Cardiac septum (tissue), 1 donor: ENCODE measurements around the gene SLC35F1. TPM values are rescaled to one million over a fixed set of nuclear protein-coding genes. Genes with fewer than 3 reads are reported as not detected.

Source experiments
- DNase-seq: peaks from one replicate; pipeline ENCODE4 v3.0.0-alpha.2; 2020; ENCODE audit warnings: low spot score
- intact Hi-C: fragments of 100-400 bp; cut with DNase I; formaldehyde crosslinking; loops from one replicate; pipeline ENCODE4 v1.14.0; 2022
- total RNA-seq: library from RNA; stranded (reverse); fragmentation: NEBNext Ultra II Directional; extraction: Animal tissue kit (Norgen Biotek cat#: 25700); gene quantifications from one replicate; pipeline ENCODE4 v1.2.1, GENCODE V29; 2021
- donor health status: DM: no; HTN: no; CAD: no.

The SLC35F1 gene
- total RNA-seq, 1 donor from 2014 or later = 7.7 TPM

GRCh38 chr6:118319894-118320649 is 413.0 kb downstream of the SLC35F1 start:
- intact Hi-C loops = loop anchor here (5.0 kb wide), 1 partner anchor 52 kb away; no protein-coding TSS in a partner anchor
- DNase-seq = no peak

DNA sequence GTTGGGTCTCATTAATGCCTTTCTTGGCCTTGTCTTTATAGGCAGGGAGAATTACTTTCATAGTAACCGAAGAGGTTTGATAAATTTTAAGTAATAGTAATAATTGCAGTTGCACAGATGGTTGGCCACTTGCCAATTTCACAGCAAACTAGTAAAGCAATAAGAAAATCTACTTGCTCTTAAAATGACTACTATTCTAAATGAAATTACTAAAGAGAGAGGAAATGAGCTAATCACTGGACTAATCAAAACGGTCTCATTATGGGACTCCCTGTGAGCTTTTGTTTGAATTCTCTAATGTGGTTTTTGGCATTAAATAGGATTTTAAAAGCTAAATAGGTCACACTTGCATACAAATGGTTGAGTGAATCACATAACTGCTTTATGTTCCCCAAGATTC is 413.6 kb downstream of the SLC35F1 start:
- DNase-seq = no peak
- intact Hi-C loops = no loop called here

GRCh38 chr6:118324116-118324515 is 417.1 kb downstream of the SLC35F1 start:
- intact Hi-C loops = no loop called here
- DNase-seq = no peak

DNA sequence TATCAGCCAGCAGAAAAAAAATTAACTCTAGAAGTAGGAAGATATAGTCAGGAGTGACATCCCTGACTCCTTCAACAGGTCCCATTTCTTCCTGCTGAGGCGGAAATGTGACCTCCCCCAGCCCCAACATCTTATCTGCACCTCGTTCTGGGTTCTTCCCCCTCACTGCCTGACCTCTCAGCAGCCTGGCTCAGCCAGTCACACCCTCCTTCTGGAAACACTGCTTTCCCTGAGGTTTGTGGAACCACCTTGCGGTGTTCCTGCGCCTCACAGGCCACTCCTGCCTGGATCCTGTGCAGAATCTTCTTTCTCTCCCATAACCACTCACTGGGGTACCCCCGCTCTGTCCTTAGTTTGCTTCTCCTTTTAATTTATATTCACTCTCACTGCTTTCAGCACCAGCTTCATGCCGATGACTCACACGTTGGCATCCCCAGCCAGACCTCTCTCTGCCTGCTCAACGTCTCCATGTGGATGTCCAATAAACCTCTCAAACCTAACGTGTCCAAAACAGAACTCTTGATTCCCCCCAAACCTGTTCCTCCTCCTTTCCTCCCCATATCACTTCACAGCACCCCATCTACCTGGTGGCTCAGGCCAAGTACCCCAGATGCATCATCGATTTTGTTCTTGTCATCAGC is 418.3 kb downstream of the SLC35F1 start:
- intact Hi-C loops = no loop called here
- DNase-seq = no peak

GRCh38 chr6:118326712-118327111 is 419.6 kb downstream of the SLC35F1 start:
- DNase-seq = no peak
- intact Hi-C loops = no loop called here

- DNase-seq = no peak
- intact Hi-C loops = no loop called here
Measured at GRCh38 chr6:118327237-118327636, 420.2 kb downstream of the SLC35F1 start.

- intact Hi-C loops = no loop called here
- no peak for DNase-seq
Measured at GRCh38 chr6:118333772-118334171, 426.7 kb downstream of the SLC35F1 start.

- no peak for DNase-seq
- intact Hi-C loops = no loop called here
Measured at GRCh38 chr6:118334634-118335033, 427.6 kb downstream of the SLC35F1 start.

GRCh38 chr6:118335325-118335816 is 428.3 kb downstream of the SLC35F1 start:
- no peak for DNase-seq
- intact Hi-C loops = no loop called here

- intact Hi-C loops = no loop called here
- DNase-seq = no peak
Measured at GRCh38 chr6:118344014-118344670, 437.1 kb downstream of the SLC35F1 start.

GRCh38 chr6:118350881-118351430 is 443.9 kb downstream of the SLC35F1 start:
- DNase-seq = no peak
- intact Hi-C loops = no loop called here

DNA sequence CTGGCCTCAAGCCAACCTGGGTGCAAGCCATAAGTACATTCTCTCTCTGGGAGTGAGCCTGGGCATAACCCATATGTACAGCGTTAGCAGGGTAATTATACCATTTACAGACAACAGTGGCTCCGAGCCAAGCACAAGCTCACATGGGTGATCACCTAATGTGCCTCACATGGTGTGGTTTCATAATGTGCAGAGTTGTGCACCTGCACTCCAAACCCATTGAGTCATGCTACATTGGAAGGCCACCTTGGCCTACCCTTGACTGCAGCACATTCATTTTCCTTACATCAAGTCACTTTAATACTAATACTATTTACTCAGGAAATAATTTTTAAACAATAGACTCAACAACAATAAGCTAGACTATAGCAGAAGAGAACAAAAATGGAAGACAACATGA is 446.5 kb downstream of the SLC35F1 start:
- intact Hi-C loops = no loop called here
- DNase-seq = no peak

- DNase-seq = no peak
- intact Hi-C loops = no loop called here
Measured at GRCh38 chr6:118354641-118355040, 447.6 kb downstream of the SLC35F1 start.

DNA sequence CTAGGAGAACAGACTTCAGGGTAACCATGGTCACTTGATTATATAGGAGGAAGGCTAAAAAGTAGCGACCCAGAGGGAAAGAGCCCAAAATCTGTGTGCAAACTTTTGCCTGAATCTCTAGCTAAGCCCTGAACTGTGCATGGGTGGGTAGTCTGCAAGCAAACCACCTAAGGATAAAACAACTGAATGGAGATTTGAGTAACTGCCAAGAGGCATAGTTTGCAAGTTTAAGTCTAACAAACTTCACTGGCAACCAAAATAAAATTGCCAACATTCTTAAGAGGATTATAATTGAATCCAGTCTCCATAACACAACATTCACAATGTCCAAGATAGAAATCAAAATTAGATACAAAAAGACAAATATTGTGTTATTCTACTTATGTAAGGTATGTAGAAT is 449.0 kb downstream of the SLC35F1 start:
- intact Hi-C loops = no loop called here
- no peak for DNase-seq

DNA sequence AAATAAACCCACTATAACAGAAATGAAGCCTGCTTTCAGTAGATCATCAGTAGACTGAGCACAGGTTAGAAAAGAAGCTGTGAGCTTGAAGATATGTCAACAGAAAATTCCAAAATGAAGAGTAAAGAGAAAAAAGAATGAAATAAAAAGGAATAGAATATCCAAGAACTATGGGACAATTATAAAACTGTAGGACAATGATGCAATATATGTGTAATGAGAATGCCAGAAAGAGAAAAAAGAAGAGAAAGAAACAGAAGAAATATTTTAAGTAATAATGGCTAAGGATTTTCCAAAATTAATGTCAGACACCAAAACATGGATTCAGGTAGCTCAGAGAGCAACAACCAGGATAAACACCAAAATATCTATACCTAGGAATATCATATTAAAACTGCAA is 449.6 kb downstream of the SLC35F1 start:
- DNase-seq = no peak
- intact Hi-C loops = no loop called here

Other genes starting within 250 kb of the SLC35F1 start
- 18.0 TPM for gene NUS1, start 231.8 kb upstream of the SLC35F1 start, total RNA-seq